K562 (cell line): ENCODE data around the gene SPEF1. TPM values are rescaled to one million over a fixed set of nuclear protein-coding genes. Genes with fewer than 3 reads are reported as not detected.
A peak's percentile ranks its signal among the peaks of the same experiment; 100 is the strongest.

ENCODE experiments used
- ATAC-seq: fragments of 200-7000 bp; cut with Tn5 transposase; 3 replicates; pipeline ENCODE4 v1.9.1; 2020; ENCODE audit warnings: moderate library complexity
- BruUV-seq: library from RNA; stranded (reverse); fragments of 400-500 nt; replicated peaks from 2 replicates; lab custom pipeline; 2021; lab: Mats Ljungman, UMichigan
- CTCF ChIA-PET: fragments of 300-600 bp; formaldehyde crosslinking; extraction: SDS; loops from one replicate; lab custom pipeline; 2021; ENCODE audit warnings: low intra/inter-chr PET ratio; lab: Yijun Ruan, JAX
- POLR2A ChIA-PET: fragments of 300-600, 350-650 bp; sonication (Branson Sonifier 250); formaldehyde crosslinking; extraction: SDS; loops from one replicate; lab custom pipeline; 2021; ENCODE audit warnings: antibody characterized with exemption, inconsistent platforms; lab: Yijun Ruan, JAX
- DNase-seq, 4 experiments: peaks; one replicate each; pipeline versions ENCODE4 v3.0.0 to v3.0.0-alpha.2; 2011 to 2018; ENCODE audit warnings: low spot score in 3 of 4, mixed read lengths in 3 of 4; ENCODE audit errors: extremely low read depth in 1 of 4
- FAIRE-seq: peaks from 2 replicates; lab custom pipeline; 2011; peaks lifted over from hg19 to GRCh38; lab: Jason Lieb, UNC
- H2AFZ ChIP-seq: 2 replicates; pipeline ENCODE4 v1.6.0; 2011; ENCODE audit warnings: low read depth, low read length, control low read depth, inconsistent platforms
- H3K27ac ChIP-seq: fragments of 200-600 bp; 3 replicates; pipeline ENCODE4 v1.8.0; 2011; ENCODE audit warnings: low read depth, mild to moderate bottlenecking, control low read depth, inconsistent platforms, low read length, moderate library complexity, mixed read lengths; ENCODE audit errors: extremely low read depth
- H3K27me3 ChIP-seq, 2 experiments: fragments of 300-600 bp in 1 of 2; 2 replicates in 1 of 2; 3 replicates in 1 of 2; pipeline versions ENCODE4 v1.6.0 to v1.8.0; 2011; ENCODE audit warnings: inconsistent platforms in 2 of 2, low read length in 2 of 2, mild to moderate bottlenecking in 1 of 2, mixed read lengths in 1 of 2, moderate library complexity in 1 of 2; ENCODE audit not compliant: control insufficient read depth in 2 of 2, insufficient read depth in 2 of 2
- H3K36me3 ChIP-seq: fragments of 300-600 bp; 3 replicates; pipeline ENCODE4 v1.8.0; 2011; ENCODE audit warnings: mild to moderate bottlenecking, low read length, inconsistent platforms; ENCODE audit not compliant: control insufficient read depth, insufficient read depth
- H3K4me1 ChIP-seq, 2 experiments: fragments of 200-600 bp in 1 of 2; replicated peaks in 1 of 2; 2 replicates in 1 of 2; 3 replicates in 1 of 2; pipeline versions ENCODE4 v1.5.1 to v1.8.0; 2011; ENCODE audit warnings: inconsistent platforms in 2 of 2, low read length in 2 of 2, mild to moderate bottlenecking in 1 of 2, mixed read lengths in 1 of 2, moderate library complexity in 1 of 2; ENCODE audit not compliant: control insufficient read depth in 2 of 2, insufficient read depth in 2 of 2
- H3K4me2 ChIP-seq: 2 replicates; pipeline ENCODE4 v1.6.1; 2011; ENCODE audit warnings: low read length, control low read depth, inconsistent platforms, mixed read lengths; ENCODE audit not compliant: insufficient read depth
- H3K4me3 ChIP-seq: fragments of 200-600 bp; sonication (generic), shearing (Covaris generic); 2 replicates; pipeline ENCODE4 v1.5.1; 2016; ENCODE audit warnings: control low read depth, inconsistent platforms
- H3K79me2 ChIP-seq: fragments of 200-600 bp; 3 replicates; pipeline ENCODE4 v1.8.0; 2011; ENCODE audit warnings: low read length, inconsistent platforms; ENCODE audit not compliant: control insufficient read depth, insufficient read depth
- H3K9ac ChIP-seq, 2 experiments: 2 replicates each; pipeline versions ENCODE4 v1.6.0 to v1.6.1; 2011; ENCODE audit warnings: low read depth in 2 of 2, low read length in 2 of 2, control low read depth in 1 of 2, inconsistent platforms in 1 of 2, mild to moderate bottlenecking in 1 of 2, mixed read lengths in 1 of 2; ENCODE audit not compliant: insufficient read depth in 1 of 2
- H3K9me1 ChIP-seq: one replicate; pipeline ENCODE4 v1.6.0; 2011; ENCODE audit warnings: inconsistent platforms, mild to moderate bottlenecking, low read length, moderate library complexity; ENCODE audit not compliant: control insufficient read depth, insufficient read depth
- H3K9me3 ChIP-seq: replicated peaks from 2 replicates; pipeline ENCODE4 v1.5.1; 2011; ENCODE audit warnings: low read depth, low read length, inconsistent platforms; ENCODE audit not compliant: control insufficient read depth, insufficient read depth
- H4K20me1 ChIP-seq: replicated peaks from 2 replicates; pipeline ENCODE4 v1.6.1; 2011; ENCODE audit warnings: low read length, inconsistent platforms, mixed read lengths; ENCODE audit not compliant: control insufficient read depth, insufficient read depth
- CXXC5 ChIP-seq: fragments of 250-450 bp; sonication (Bioruptor Pico); IDR thresholded peaks from 2 replicates; pipeline ENCODE4 v1.8.0; 2022; ENCODE audit warnings: inconsistent platforms, mild to moderate bottlenecking, moderate library complexity
- FOXJ2 ChIP-seq: fragments of 200-800 bp; sonication (Bioruptor generic); IDR thresholded peaks from 2 replicates; pipeline ENCODE4 v1.6.1; 2016; ENCODE audit warnings: missing genetic modification characterization, missing compliant biosample characterization
- HES1 ChIP-seq: fragments of 450-650 bp; IDR thresholded peaks from 2 replicates; pipeline ENCODE4 v1.6.1; 2016; ENCODE audit warnings: low read depth, mild to moderate bottlenecking, moderate library complexity
- HNRNPUL1 ChIP-seq: fragments of 200-400 bp; formaldehyde crosslinking; IDR thresholded peaks from 2 replicates; pipeline ENCODE4 v1.6.1; 2017; ENCODE audit warnings: low read length
- NRF1 ChIP-seq, 2 experiments: fragments of 450-650 bp; IDR thresholded peaks in 1 of 2; conservative IDR thresholded peaks in 1 of 2; 2 replicates each; pipeline ENCODE4 v1.6.1; 2014; ENCODE audit warnings: mild to moderate bottlenecking in 2 of 2
- PML ChIP-seq: IDR thresholded peaks from 2 replicates; pipeline ENCODE4 v1.6.1; 2012; ENCODE audit warnings: low read length, inconsistent platforms
- SMAD1 ChIP-seq: fragments of 150-350 bp; IDR thresholded peaks from 2 replicates; pipeline ENCODE4 v1.6.1; 2014; ENCODE audit warnings: low read length, low read depth; ENCODE audit not compliant: partially characterized antibody
- TRIM24 ChIP-seq, 2 experiments: fragments of 450-650 bp; IDR thresholded peaks; 2 replicates each; pipeline ENCODE4 v1.6.1; 2016
- ZNF280B ChIP-seq: fragments of 250-450 bp; sonication (Bioruptor Pico); IDR thresholded peaks from 2 replicates; pipeline ENCODE4 v1.5.1; 2021; ENCODE audit warnings: mild to moderate bottlenecking
- ZNF592 ChIP-seq: fragments of 450-650 bp; IDR thresholded peaks from 2 replicates; pipeline ENCODE4 v1.6.1; 2017; ENCODE audit warnings: antibody characterized with exemption, mild to moderate bottlenecking
- WGBS: fragments of 100-300 bp; shearing (Covaris generic); methylation state at CpG from one replicate; pipeline ENCODE4 v1.1.6; 2016; ENCODE audit warnings: low coverage, mixed read lengths; ENCODE audit not compliant: insufficient coverage; ENCODE audit errors: missing lambda C conversion rate; 5-methylcytosine and 5-hydroxymethylcytosine counted together
- in situ Hi-C: fragments of 300-500 bp; cut with MboI; formaldehyde crosslinking; loops from 4 replicates; pipeline ENCODE4 v1.15.0; 2018; ENCODE audit warnings: inconsistent platforms, mixed read lengths
- intact Hi-C: fragments of 100-400 bp; cut with micrococcal nuclease; formaldehyde crosslinking; loops from 2 replicates; pipeline ENCODE4 v1.14.2; 2022
- polyA plus RNA-seq, 8 experiments: library from polyadenylated mRNA; depleted of rRNA in 4 of 8; stranded (reverse) in 5 of 8; unstranded in 3 of 8; fragments of >200 nt; fragmentation: Nextera tagmentation in 2 of 8; fragmentation: Illumina TruSeq in 1 of 8; extraction: Ambion mirVana in 2 of 8; extraction: Trizol in 1 of 8; gene quantifications; 2 replicates each; pipeline versions ENCODE4 v1.2.1 to v1.2.3, GENCODE V29; 2011 to 2014; ENCODE audit warnings: inconsistent platforms in 1 of 8, missing spikeins in 1 of 8
- total RNA-seq, 7 experiments: library from RNA; depleted of rRNA in 6 of 7; stranded (reverse); fragments of >200 nt in 6 of 7; fragmentation: Illumina TruSeq in 2 of 7; extraction: Trizol in 2 of 7; gene quantifications; 2 replicates each; pipeline versions ENCODE4 v1.2.1 to v1.2.3, GENCODE V29; 2011 to 2021; ENCODE audit warnings: low replicate concordance in 1 of 7

Gene SPEF1
- total and polyA plus RNA-seq, 9 of the 15 experiments (the other 6 are each of a cell fraction or from before 2014, with no cell fraction given): not detected

- TF ChIP-seq ZNF592 (no peak), HES1 (no peak), HNRNPUL1 (no peak), CXXC5 (CRISPR knock-in tag) (no peak), TRIM24 (IDR thresholded peaks at IDR 0.05) (no peak)
Measured at GRCh38 chr20:3760655-3761348, 20.4 kb downstream of the SPEF1 start (continued).

- H3K27me3 ChIP-seq: no peaks in the 10 kb centered on the region
- CTCF ChIA-PET: no interaction called here
- H3K9me1 ChIP-seq: no peaks in the 10 kb centered on the region
- FAIRE-seq: no peak
- no peak overlapping the region for H3K4me2 ChIP-seq
- TF ChIP-seq PML (no peak), FOXJ2 (no peak), ZNF280B (CRISPR knock-in tag) (no peak), SMAD1 (no peak), NRF1 (conservative IDR thresholded peaks at IDR 0.05 in 1 of 2, IDR thresholded peaks at IDR 0.05 in 1 of 2) (no peak)
- TF ChIP-seq, all 486 proteins: peak for 0
- H3K36me3 ChIP-seq: peaks cover 52% of the 10 kb centered on the region; the same call in 2 of the 3 replicates
- no peaks in the 10 kb centered on the region for H3K9me3 ChIP-seq
- no peak overlapping the region for H2AFZ ChIP-seq
- ATAC-seq (no peak), DNase-seq (no peak)
- peaks cover 0 to 17% of the 10 kb centered on the region in 2 experiments; a peak in 3 of 5 replicates for H3K4me1 ChIP-seq
- intact Hi-C loops: no loop called here
- no peak overlapping the region for H3K27ac ChIP-seq
- peaks cover 2% of the 10 kb centered on the region; the same call in 2 of the 3 replicates for H3K79me2 ChIP-seq
- BruUV-seq: no TSS peak
- H3K4me3 ChIP-seq: no peak overlapping the region
- H3K9ac ChIP-seq: peak overlapping the region in 1 of 2 experiments; percentile 45; a peak in 2 of 4 replicates
- POLR2A ChIA-PET: no interaction called here
- 92% methylated on average over 8 of the region's 11 CpGs for WGBS
- in situ Hi-C loops: no loop called here
- no peaks in the 10 kb centered on the region for H4K20me1 ChIP-seq
Measured at GRCh38 chr20:3759884-3760283, 21.4 kb downstream of the SPEF1 start.
